KMS-11 (cell line): ENCODE results near the gene RNF214.
"Not testable (repeated sequence)": the region's sequence is repeated elsewhere in the genome, so short reads cannot be mapped to it uniquely, and the experiment has no call there.

Experiments
- H2AFZ ChIP-seq: fragments of 200-600 bp; sonication (generic); 2 replicates; pipeline ENCODE4 v1.6.1; 2016; ENCODE audit warnings: antibody characterized with exemption, mixed run types, low read depth
- H3K27ac ChIP-seq: fragments of 200-600 bp; sonication (generic); 2 replicates; pipeline ENCODE4 v1.6.1; 2016; ENCODE audit warnings: mild to moderate bottlenecking, mixed run types
- H3K27me3 ChIP-seq: fragments of 200-600 bp; sonication (generic); 2 replicates; pipeline ENCODE4 v1.6.1; 2017; ENCODE audit warnings: mild to moderate bottlenecking, low read depth, mixed run types, moderate library complexity; ENCODE audit not compliant: insufficient read depth
- H3K36me3 ChIP-seq: fragments of 200-600 bp; sonication (generic); 2 replicates; pipeline ENCODE4 v1.6.1; 2017; ENCODE audit warnings: mild to moderate bottlenecking, mixed run types; ENCODE audit not compliant: insufficient read depth
- H3K4me1 ChIP-seq: fragments of 200-600 bp; sonication (generic); 2 replicates; pipeline ENCODE4 v1.6.1; 2016; ENCODE audit warnings: mild to moderate bottlenecking, low read depth, mixed run types; ENCODE audit not compliant: poor library complexity, severe bottlenecking
- H3K4me2 ChIP-seq: fragments of 200-600 bp; sonication (generic); 2 replicates; pipeline ENCODE4 v1.7.0; 2016; ENCODE audit warnings: mild to moderate bottlenecking, mixed run types
- H3K4me3 ChIP-seq: fragments of 200-600 bp; sonication (generic); IDR thresholded peaks from 2 replicates; pipeline ENCODE4 v1.6.1; 2017; ENCODE audit warnings: low read depth, low read length, mixed read lengths; ENCODE audit not compliant: insufficient read depth
- H3K79me2 ChIP-seq: fragments of 200-600 bp; sonication (generic); 2 replicates; pipeline ENCODE4 v1.6.1; 2016; ENCODE audit warnings: low read depth, mixed run types; ENCODE audit not compliant: insufficient read depth
- H3K9ac ChIP-seq: fragments of 200-600 bp; sonication (generic); 2 replicates; pipeline ENCODE4 v1.6.1; 2016; ENCODE audit warnings: mild to moderate bottlenecking, mixed run types
- H4K20me1 ChIP-seq: fragments of 200-600 bp; sonication (generic); 2 replicates; pipeline ENCODE4 v1.6.1; 2016; ENCODE audit warnings: mild to moderate bottlenecking, mixed run types; ENCODE audit not compliant: insufficient read depth
- TF ChIP-seq, protein P1 (sequence below): fragments of 200-600 bp; sonication (generic); conservative IDR thresholded peaks from 2 replicates; pipeline ENCODE4 v1.6.1; 2017; ENCODE audit warnings: low read depth, mild to moderate bottlenecking, antibody characterized with exemption, low read length, moderate library complexity, mixed read lengths

Gene RNF214

GRCh38 chr11:117258576-117258975 lies 26.1 kb downstream of the RNF214 start:
- TF ChIP-seq, protein P1, sequence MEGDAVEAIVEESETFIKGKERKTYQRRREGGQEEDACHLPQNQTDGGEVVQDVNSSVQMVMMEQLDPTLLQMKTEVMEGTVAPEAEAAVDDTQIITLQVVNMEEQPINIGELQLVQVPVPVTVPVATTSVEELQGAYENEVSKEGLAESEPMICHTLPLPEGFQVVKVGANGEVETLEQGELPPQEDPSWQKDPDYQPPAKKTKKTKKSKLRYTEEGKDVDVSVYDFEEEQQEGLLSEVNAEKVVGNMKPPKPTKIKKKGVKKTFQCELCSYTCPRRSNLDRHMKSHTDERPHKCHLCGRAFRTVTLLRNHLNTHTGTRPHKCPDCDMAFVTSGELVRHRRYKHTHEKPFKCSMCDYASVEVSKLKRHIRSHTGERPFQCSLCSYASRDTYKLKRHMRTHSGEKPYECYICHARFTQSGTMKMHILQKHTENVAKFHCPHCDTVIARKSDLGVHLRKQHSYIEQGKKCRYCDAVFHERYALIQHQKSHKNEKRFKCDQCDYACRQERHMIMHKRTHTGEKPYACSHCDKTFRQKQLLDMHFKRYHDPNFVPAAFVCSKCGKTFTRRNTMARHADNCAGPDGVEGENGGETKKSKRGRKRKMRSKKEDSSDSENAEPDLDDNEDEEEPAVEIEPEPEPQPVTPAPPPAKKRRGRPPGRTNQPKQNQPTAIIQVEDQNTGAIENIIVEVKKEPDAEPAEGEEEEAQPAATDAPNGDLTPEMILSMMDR: no peak
- no peaks in the 10 kb centered on the region for H3K27me3 ChIP-seq
- H3K36me3 ChIP-seq: no peaks in the 10 kb centered on the region

DNA sequence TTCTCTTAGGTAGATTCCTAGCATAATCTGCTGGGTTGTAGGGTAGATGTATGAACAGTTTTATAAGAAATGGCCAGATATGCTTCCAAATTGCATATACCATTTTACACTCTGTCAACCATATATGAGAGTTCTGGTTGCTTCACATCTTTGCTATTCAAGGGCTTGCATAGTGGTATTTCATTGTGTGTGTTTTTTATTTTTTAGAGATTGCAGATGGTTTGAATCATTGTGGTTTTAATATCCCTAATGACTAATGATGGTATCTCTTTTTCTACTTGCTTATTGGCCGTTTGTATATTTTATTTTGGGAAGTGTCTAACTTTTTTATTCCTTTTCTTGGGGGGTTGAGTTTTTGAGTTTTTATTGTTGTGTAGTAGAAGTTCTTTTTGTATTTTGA lies 26.9 kb downstream of the RNF214 start:
- H3K79me2 ChIP-seq: no peaks in the 10 kb centered on the region
- no peak overlapping the region for H3K4me2 ChIP-seq
- no peaks in the 10 kb centered on the region for H3K27me3 ChIP-seq
- no peaks in the 10 kb centered on the region for H4K20me1 ChIP-seq
- no peaks in the 10 kb centered on the region for H3K36me3 ChIP-seq
- TF ChIP-seq, protein P1: no peak
- no peak overlapping the region for H2AFZ ChIP-seq
- peaks cover 6% of the 10 kb centered on the region for H3K4me1 ChIP-seq
- H3K27ac ChIP-seq: no peak overlapping the region
- H3K9ac ChIP-seq: no peak overlapping the region
- H3K4me3 ChIP-seq: no peak overlapping the region

More at GRCh38 chr11:117258576-117258975, 26.1 kb downstream of the RNF214 start:
- peaks cover 6% of the 10 kb centered on the region for H3K4me1 ChIP-seq
- no peak overlapping the region for H2AFZ ChIP-seq
- no peak overlapping the region for H3K4me3 ChIP-seq
- H4K20me1 ChIP-seq: no peaks in the 10 kb centered on the region
- H3K79me2 ChIP-seq: no peaks in the 10 kb centered on the region
- no peak overlapping the region for H3K9ac ChIP-seq
- H3K4me2 ChIP-seq: no peak overlapping the region
- no peak overlapping the region for H3K27ac ChIP-seq

DNA sequence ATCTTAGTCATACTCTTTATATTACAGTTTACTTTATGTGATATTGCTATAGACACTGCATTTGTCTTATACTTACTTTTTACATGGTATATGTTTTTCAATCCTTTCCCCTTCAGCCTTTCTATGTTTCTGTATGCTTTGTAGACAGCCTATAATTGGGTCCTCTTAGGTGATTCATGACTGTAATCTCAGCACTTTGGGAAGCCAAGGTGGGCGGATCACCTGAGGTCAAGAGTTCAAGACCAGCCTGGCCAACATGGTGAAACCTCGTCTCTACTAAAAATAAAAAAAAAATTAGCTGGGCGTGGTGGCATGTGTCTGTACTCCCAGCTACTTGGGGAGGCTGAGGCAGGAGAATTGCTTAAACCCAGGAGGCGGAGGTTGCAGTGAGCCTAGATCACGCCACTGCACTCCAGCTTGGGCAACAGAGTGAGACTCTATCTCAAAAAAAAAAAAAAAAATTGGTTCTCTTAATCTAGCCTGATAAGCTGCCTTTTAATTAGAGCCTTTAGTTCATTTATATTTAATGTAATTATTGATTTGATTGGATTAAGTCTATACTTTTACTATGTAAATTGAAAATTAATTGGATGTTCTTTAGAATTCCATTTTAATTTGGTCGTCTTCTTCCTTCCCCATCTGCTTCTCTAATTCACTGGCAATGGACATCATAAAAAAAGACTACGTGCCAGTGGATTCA lies 32.3 kb downstream of the RNF214 start:
- H3K79me2 ChIP-seq, H3K4me2 ChIP-seq, H2AFZ ChIP-seq, H4K20me1 ChIP-seq, H3K27ac ChIP-seq, H3K27me3 ChIP-seq, H3K4me1 ChIP-seq, H3K36me3 ChIP-seq, H3K9ac ChIP-seq, H3K4me3 ChIP-seq: not testable (repeated sequence)

DNA sequence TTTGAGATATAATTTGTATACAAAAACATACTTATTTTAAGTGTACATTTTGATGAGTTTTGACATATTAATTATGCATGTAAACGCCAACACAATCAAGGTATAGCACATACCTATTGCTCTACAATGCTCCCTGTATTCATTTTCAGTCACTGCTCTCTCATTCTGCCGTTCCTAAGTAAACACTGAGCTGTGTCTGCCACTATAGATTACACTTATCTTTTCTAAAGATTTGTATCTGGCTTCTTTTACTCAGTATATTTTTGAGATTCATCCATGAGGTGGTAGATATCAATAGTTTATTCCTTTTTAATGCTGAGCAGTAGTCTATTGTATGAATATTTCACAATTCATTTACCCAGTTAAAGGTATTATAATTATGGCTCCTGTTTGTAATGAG lies 33.3 kb downstream of the RNF214 start:
- Histone ChIP-seq H3K79me2 (no peaks in the 10 kb centered on the region), H3K4me2 (no peak overlapping the region)

DNA sequence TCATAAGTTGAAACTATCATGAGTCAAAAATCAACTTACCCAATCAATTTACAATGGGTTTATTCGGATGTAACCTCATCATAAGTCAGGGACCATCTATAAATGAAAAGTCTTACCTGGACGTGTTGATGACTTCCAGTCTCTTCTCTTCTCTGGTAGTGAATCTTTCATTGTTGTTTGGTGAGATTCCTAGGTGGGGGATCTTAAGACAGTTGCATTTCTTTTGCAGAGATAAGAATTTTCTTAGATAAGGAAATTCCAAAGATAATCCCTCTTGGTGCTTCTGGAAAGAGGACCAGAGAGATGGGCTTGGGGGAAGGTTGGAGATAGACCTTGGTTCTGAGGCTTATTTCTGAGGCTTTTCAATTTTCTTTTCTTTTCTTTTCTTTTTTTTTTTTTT lies 37.4 kb downstream of the RNF214 start:
- no peaks in the 10 kb centered on the region for H3K27me3 ChIP-seq

More for the DNA sequence above, 33.3 kb downstream of the RNF214 start:
- TF ChIP-seq, protein P1: no peak
- no peak overlapping the region for H3K27ac ChIP-seq
- no peak overlapping the region for H2AFZ ChIP-seq
- H3K4me1 ChIP-seq: no peaks in the 10 kb centered on the region
- no peaks in the 10 kb centered on the region for H3K27me3 ChIP-seq
- H3K9ac ChIP-seq: no peak overlapping the region
- H3K4me3 ChIP-seq: no peak overlapping the region
- no peaks in the 10 kb centered on the region for H3K36me3 ChIP-seq
- no peaks in the 10 kb centered on the region for H4K20me1 ChIP-seq

More for the DNA sequence above, 37.4 kb downstream of the RNF214 start:
- H3K9ac ChIP-seq: no peak overlapping the region
- TF ChIP-seq, protein P1: no peak
- no peak overlapping the region for H3K4me3 ChIP-seq
- H3K4me1 ChIP-seq: no peaks in the 10 kb centered on the region
- no peak overlapping the region for H3K27ac ChIP-seq
- H4K20me1 ChIP-seq: no peaks in the 10 kb centered on the region
- H3K36me3 ChIP-seq: no peaks in the 10 kb centered on the region
- H2AFZ ChIP-seq: no peak overlapping the region
- H3K4me2 ChIP-seq: no peak overlapping the region
- H3K79me2 ChIP-seq: no peaks in the 10 kb centered on the region
